ENCODE measurements around the gene ICAM4.

The ICAM4 gene

GRCh38 chr19:10256970-10257615 is 29.7 kb upstream of the ICAM4 start:
- DNase-seq (no peak), ATAC-seq (replicated peaks) (no peak)
- Mint-ChIP-seq H3K4me1 (peaks cover 25 to 58% of the 10 kb centered on the region in 2 donors), H3K27ac (peak overlapping the region; percentile 40), H3K9me3 (no peaks in the 10 kb centered on the region), H3K27me3 (no peaks in the 10 kb centered on the region), H3K36me3 (peaks cover 48 to 54% of the 10 kb centered on the region in 2 donors), H3K4me3 (no peak overlapping the region)

DNA sequence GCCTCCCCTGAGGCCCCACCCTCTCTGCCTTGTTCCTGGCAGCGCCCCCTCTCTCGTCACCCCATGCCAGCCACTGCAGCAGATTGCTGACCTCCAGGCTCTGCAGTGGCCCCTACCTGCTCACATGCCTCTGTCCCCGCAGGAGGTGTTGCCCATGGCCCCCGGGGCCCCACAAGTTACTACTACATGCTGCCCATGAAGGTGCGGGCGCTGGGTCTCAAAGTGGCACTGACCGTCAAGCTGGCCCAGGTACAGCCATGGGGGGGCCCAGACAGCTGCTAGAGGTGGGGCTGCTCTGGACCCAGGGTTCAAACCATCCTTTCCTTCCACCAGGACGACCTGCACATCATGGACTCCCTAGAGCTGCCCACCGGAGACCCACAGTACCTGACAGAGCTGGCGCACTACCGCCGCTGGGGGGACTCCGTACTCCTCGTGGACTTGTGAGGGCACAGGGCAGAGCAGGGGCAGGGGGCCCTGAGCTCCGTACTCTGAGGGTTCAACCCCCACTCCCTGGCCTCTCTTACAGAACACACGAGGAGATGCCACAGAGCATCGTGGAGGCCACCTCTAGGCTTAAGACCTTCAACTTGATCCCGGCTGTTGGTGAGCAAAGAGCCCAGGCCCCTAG is 28.6 kb upstream of the ICAM4 start:
- ATAC-seq (replicated peaks) (no peak), DNase-seq (no peak)
- no peak overlapping the region for H3K4me3 Mint-ChIP-seq
- H3K27me3 Mint-ChIP-seq = no peaks in the 10 kb centered on the region
- H3K9me3 Mint-ChIP-seq = no peaks in the 10 kb centered on the region
- peaks cover 47 to 52% of the 10 kb centered on the region in 2 donors for H3K36me3 Mint-ChIP-seq
- peaks cover 23 to 51% of the 10 kb centered on the region in 2 donors for H3K4me1 Mint-ChIP-seq
- peak overlapping the region; percentile 20 for H3K27ac Mint-ChIP-seq

- Mint-ChIP-seq H3K36me3 (peaks cover 40 to 44% of the 10 kb centered on the region in 2 donors), H3K9me3 (no peaks in the 10 kb centered on the region), H3K27ac (peak overlapping the region; percentile 25), H3K4me1 (peaks cover 19 to 42% of the 10 kb centered on the region in 2 donors), H3K4me3 (no peak overlapping the region), H3K27me3 (no peaks in the 10 kb centered on the region)
- peak; percentile 82 for DNase-seq
- peak; percentile 82 to 86 for ATAC-seq (replicated peaks)
These were observed 27.4 kb upstream of the ICAM4 start for GRCh38 chr19:10259162-10259905.

DNA sequence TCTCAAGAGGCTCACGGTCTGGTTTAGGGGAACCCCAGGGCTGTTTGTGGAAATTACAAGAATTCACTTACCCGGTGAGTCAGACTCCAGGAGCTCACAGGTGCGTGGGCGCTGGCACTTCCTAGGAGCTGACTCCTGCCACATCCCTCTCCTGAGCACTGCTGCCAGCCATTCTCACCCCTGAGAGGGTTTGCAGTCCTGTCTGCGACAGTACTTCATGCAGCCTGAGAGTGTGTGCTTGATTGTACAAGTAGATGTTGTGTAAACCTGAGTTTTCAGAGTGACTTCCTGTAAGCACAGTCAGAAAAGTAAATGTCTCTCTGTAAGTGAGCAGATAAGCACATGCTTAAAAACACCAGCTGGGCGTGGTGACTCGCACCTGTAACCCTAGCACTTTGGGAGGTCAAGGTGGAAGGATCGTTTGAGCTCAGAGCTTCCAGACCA is 26.6 kb upstream of the ICAM4 start:
- H3K4me1 Mint-ChIP-seq = peaks cover 18 to 38% of the 10 kb centered on the region in 2 donors
- DNase-seq (no peak), ATAC-seq (replicated peaks) (peak; percentile 42 to 51)
- peak overlapping the region in 1 of 2 donors; percentile 16 for H3K4me3 Mint-ChIP-seq
- peaks cover 32 to 36% of the 10 kb centered on the region in 2 donors for H3K36me3 Mint-ChIP-seq
- H3K27me3 Mint-ChIP-seq = no peaks in the 10 kb centered on the region
- H3K9me3 Mint-ChIP-seq = no peaks in the 10 kb centered on the region
- H3K27ac Mint-ChIP-seq = peak overlapping the region; percentile 42

GRCh38 chr19:10262771-10263170 is 24.0 kb upstream of the ICAM4 start:
- Mint-ChIP-seq H3K4me1 (peaks cover 9 to 26% of the 10 kb centered on the region in 2 donors), H3K36me3 (peaks cover 14 to 18% of the 10 kb centered on the region in 2 donors), H3K27me3 (no peaks in the 10 kb centered on the region), H3K9me3 (no peaks in the 10 kb centered on the region), H3K27ac (no peak overlapping the region), H3K4me3 (no peak overlapping the region)
- ATAC-seq (replicated peaks) = no peak
- DNase-seq = no peak

DNA sequence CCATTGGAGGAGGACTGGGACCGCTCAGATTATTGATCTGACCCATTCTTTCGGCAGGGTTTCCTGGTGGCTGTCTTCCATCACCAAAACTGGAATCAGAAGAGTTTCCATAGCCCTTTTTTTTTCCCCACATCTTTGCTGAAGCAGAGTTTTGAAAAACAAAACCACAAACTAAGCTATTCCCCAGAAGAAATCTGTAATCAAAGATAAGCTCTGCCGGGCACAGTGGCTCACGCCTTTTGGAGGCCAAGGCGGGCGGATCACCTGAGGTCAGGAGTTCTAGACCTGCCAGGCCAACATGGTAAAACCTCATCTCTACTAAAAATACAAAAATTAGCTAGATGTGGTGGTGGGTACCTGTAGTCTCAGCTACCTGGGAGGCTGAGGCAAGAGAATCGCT is 20.0 kb upstream of the ICAM4 start:
- no peaks in the 10 kb centered on the region for H3K9me3 Mint-ChIP-seq
- no peak overlapping the region for H3K27ac Mint-ChIP-seq
- H3K4me3 Mint-ChIP-seq = no peak overlapping the region
- H3K4me1 Mint-ChIP-seq = peaks cover 13 to 19% of the 10 kb centered on the region in 2 donors
- no peak for DNase-seq
- peaks cover 5 to 8% of the 10 kb centered on the region in 2 donors for H3K36me3 Mint-ChIP-seq
- no peaks in the 10 kb centered on the region for H3K27me3 Mint-ChIP-seq
- no peak for ATAC-seq (replicated peaks)

DNA sequence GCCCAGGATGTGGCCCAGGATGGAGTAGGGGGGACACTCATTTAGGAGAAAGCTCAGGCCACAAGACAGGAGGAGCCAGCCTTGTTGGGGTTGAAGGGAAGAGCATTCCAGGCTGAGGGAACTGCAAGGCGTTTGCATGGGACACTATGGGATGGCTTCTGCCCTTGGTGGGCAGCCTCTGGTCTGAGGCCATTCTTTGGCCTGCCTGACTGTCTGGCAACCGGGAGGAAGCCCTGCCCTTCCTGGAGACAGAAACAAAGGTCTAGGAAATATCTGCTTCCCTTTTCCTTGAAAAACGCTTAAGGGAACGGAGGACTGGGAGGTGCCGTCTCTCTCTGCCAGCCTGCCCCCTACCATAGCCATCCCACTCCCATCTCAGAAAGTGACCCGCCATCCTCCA is 18.7 kb upstream of the ICAM4 start:
- peaks cover 13 to 20% of the 10 kb centered on the region in 2 donors for H3K36me3 Mint-ChIP-seq
- H3K4me3 Mint-ChIP-seq = no peak overlapping the region
- no peaks in the 10 kb centered on the region for H3K27me3 Mint-ChIP-seq
- H3K4me1 Mint-ChIP-seq = peaks cover 19 to 28% of the 10 kb centered on the region in 2 donors
- H3K27ac Mint-ChIP-seq = no peak overlapping the region
- DNase-seq (no peak), ATAC-seq (replicated peaks) (no peak)
- H3K9me3 Mint-ChIP-seq = no peaks in the 10 kb centered on the region

DNA sequence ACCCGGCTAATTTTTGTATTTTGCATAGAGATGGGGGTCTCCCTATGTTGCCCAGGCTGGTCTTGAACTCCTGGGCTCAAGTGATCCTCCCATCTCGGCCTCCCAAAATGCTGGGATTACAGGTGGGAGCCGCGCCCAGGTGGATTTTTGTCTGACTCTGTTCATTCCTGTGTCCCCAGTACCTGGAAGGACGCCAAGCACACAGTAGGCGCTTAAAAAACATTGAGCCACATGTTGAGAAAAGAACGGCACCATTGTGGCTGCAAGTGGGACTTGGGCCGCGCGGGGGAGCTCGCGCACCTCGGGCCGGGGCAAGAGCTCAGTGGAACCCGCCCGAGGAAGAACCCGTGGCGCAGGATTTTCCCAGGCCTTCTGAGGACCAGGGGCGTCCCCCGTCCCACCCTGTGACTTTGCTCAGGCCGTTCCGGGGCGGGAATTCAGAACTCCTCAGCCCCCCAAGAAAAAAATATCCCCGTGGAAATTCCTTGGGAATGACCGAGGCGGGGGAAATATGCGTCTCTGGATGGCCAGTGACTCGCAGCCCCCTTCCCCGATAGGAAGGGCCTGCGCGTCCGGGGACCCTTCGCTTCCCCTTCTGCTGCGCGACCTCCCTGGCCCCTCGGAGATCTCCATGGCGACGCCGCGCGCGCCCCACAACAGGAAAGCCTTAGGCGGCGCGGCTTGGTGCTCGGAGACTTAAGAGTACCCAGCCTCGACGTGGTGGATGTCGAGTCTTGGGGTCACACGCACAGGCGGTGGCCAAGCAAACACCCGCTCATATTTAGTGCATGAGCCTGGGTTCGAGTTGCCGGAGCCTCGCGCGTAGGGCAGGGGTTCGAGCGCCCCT is 17.2 kb upstream of the ICAM4 start:
- Mint-ChIP-seq H3K36me3 (peaks cover 17 to 28% of the 10 kb centered on the region in 2 donors), H3K27ac (peak overlapping the region; percentile 99), H3K9me3 (no peaks in the 10 kb centered on the region), H3K4me3 (peak overlapping the region; percentile 94 to 97), H3K27me3 (no peaks in the 10 kb centered on the region), H3K4me1 (peaks cover 22 to 39% of the 10 kb centered on the region in 2 donors)
- DNase-seq (peak; percentile 86), ATAC-seq (replicated peaks) (peak; percentile 67 to 71)

- Mint-ChIP-seq H3K27me3 (no peaks in the 10 kb centered on the region), H3K27ac (peak overlapping the region; percentile 99), H3K4me3 (peak overlapping the region; percentile 94 to 97), H3K9me3 (no peaks in the 10 kb centered on the region), H3K4me1 (peaks cover 26 to 46% of the 10 kb centered on the region in 2 donors), H3K36me3 (peaks cover 23 to 35% of the 10 kb centered on the region in 2 donors)
- DNase-seq (peak; percentile 96), ATAC-seq (replicated peaks) (peak; percentile 78 to 83)
These were observed 16.6 kb upstream of the ICAM4 start for GRCh38 chr19:10270180-10270615.

DNA sequence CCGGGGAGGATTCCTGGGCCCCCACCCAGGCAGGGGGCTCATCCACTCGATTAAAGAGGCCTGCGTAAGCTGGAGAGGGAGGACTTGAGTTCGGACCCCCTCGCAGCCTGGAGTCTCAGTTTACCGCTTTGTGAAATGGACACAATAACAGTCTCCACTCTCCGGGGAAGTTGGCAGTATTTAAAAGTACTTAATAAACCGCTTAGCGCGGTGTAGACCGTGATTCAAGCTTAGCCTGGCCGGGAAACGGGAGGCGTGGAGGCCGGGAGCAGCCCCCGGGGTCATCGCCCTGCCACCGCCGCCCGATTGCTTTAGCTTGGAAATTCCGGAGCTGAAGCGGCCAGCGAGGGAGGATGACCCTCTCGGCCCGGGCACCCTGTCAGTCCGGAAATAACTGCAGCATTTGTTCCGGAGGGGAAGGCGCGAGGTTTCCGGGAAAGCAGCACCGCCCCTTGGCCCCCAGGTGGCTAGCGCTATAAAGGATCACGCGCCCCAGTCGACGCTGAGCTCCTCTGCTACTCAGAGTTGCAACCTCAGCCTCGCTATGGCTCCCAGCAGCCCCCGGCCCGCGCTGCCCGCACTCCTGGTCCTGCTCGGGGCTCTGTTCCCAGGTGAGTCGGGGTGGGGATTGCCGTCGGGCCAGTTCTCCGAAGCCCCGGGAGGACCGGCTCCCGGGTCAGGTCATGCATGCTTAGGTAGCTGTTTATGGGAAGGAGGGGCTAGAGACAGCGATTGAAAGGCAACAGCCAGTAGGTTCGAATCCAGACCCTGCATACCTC is 15.9 kb upstream of the ICAM4 start, which contains the start of gene ICAM1:
ICAM1 (plus strand) TSS at position 505 of the 779 bp plus-strand sequence; CDS start at position 545, 40 bp downstream.
- peak; percentile 65 to 67 for ATAC-seq (replicated peaks)
- H3K9me3 Mint-ChIP-seq = no peaks in the 10 kb centered on the region
- H3K36me3 Mint-ChIP-seq = peaks cover 25 to 37% of the 10 kb centered on the region in 2 donors
- no peaks in the 10 kb centered on the region for H3K27me3 Mint-ChIP-seq
- DNase-seq = peak; percentile 86
- peak within 1 kb of the TSS; percentile 99 for H3K27ac Mint-ChIP-seq
- peaks cover 26 to 47% of the 10 kb centered on the region in 2 donors for H3K4me1 Mint-ChIP-seq
- H3K4me3 Mint-ChIP-seq = peak within 1 kb of the TSS; percentile 94 to 97

DNA sequence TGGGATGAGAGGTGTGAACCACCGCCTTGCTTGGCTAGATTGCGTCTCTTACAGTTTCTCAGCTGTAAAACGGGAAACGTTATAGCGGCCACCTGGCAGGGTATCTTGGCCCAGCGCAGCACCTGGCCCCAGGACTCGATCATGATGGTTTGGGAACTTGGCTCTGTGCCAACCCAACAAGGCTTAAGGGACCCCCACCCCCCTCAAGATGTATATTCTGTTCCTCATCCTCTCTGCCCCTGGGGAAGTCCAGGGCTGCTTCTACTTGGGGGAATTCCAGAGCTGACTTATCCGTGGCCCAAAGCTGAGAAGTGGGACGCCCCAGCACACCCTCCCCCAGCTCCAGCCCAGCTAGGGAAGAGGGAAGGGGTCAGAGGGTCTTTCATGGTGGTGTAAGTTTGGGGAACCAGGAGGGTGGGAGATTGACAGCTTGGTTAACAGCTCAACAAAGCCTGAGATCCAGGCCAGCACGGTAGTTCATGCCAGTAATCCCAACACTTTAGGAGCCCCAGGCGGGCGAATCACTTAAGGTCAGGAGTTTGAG is 15.1 kb upstream of the ICAM4 start:
- Mint-ChIP-seq H3K4me1 (peaks cover 26 to 47% of the 10 kb centered on the region in 2 donors), H3K27ac (peak overlapping the region; percentile 99), H3K9me3 (no peaks in the 10 kb centered on the region), H3K27me3 (no peaks in the 10 kb centered on the region), H3K4me3 (peak overlapping the region; percentile 94 to 97), H3K36me3 (peaks cover 25 to 37% of the 10 kb centered on the region in 2 donors)
- ATAC-seq (replicated peaks) (peak; percentile 30 to 37), DNase-seq (peak; percentile 81)

GRCh38 chr19:10274589-10274988 is 12.2 kb upstream of the ICAM4 start:
- DNase-seq (no peak), ATAC-seq (replicated peaks) (no peak)
- Mint-ChIP-seq H3K27ac (peak overlapping the region; percentile 91), H3K4me3 (peak overlapping the region; percentile 72 to 80), H3K36me3 (peaks cover 44 to 63% of the 10 kb centered on the region in 2 donors), H3K27me3 (no peaks in the 10 kb centered on the region), H3K4me1 (peaks cover 36 to 69% of the 10 kb centered on the region in 2 donors), H3K9me3 (no peaks in the 10 kb centered on the region)
